ENCODE data around the gene ZNF628. TPM values are rescaled to one million over a fixed set of nuclear protein-coding genes. Genes with fewer than 3 reads are reported as not detected.

The ZNF628 gene
- 1 to 10 TPM; 3.8 to 7.0 TPM for polyA plus RNA-seq

- peak within 1 kb of the TSS; percentile 46 to 58 for H3K4me3 ChIP-seq (ENCODE audit: low read depth in 1 of 2, low read length in 2 of 2)
- no peaks in the 10 kb centered on the region for H3K27me3 ChIP-seq (ENCODE audit: control insufficient read depth in 1 of 2, insufficient read depth in 2 of 2, low read length in 2 of 2)
- WGBS, 2 donors: 1% methylated on average over 50 to 61 of the region's 61 CpGs
- H3K27ac ChIP-seq (ENCODE audit: low read depth in 2 of 2, low read length in 1 of 2): peak within 1 kb of the TSS; percentile 97 to 98
- peaks cover 0 to 8% of the 10 kb centered on the region in 2 donors for H3K4me1 ChIP-seq (ENCODE audit: control insufficient read depth in 2 of 2, insufficient read depth in 2 of 2, low read length in 1 of 2)
- no peaks in the 10 kb centered on the region for H3K9me3 ChIP-seq (ENCODE audit: control insufficient read depth in 2 of 2, insufficient read depth in 1 of 2, low read depth in 1 of 2, low read length in 1 of 2)
- H3K36me3 ChIP-seq (ENCODE audit: control insufficient read depth in 2 of 2, insufficient read depth in 2 of 2, low read length in 1 of 2): peaks cover 0 to 4% of the 10 kb centered on the region in 2 donors
These were observed at the start of gene ZNF628 for GRCh38 chr19:55476100-55476775. Gene ZNF628 (plus strand): TSS chr19:55476617. CDS start chr19:55479911, 3,294 bp downstream.

DNA sequence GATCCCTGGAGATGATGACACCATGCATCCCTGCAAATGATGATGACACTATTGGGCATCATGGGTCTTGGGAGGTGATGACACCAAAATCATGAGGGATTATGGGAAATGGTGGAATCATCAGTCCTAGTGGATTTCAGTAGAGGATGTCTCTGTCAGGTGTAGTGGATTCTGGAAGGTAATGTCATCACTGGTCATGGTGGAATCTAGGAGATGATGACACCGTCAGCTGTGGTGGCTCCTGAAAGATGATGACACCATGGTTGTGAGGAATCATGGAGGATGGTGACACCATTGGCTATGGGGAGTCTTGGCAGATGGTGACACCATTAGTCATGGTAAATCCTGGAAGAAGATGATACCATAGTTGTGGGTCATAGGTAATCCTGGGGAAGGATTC lies 45.2 kb upstream of the ZNF628 start:
- peaks cover 10 to 12% of the 10 kb centered on the region in 2 donors for H3K27me3 ChIP-seq (ENCODE audit: control insufficient read depth in 1 of 2, insufficient read depth in 2 of 2, low read length in 2 of 2)
- 93 to 94% methylated on average over 1 of the region's 1 CpG for WGBS, 2 donors
- no peaks in the 10 kb centered on the region for H3K36me3 ChIP-seq (ENCODE audit: control insufficient read depth in 2 of 2, insufficient read depth in 2 of 2, low read length in 1 of 2)

GRCh38 chr19:55432241-55432959 lies 44.0 kb upstream of the ZNF628 start:
- Histone ChIP-seq H3K27ac (ENCODE audit: low read depth in 2 of 2, low read length in 1 of 2) (no peak overlapping the region), H3K9me3 (ENCODE audit: control insufficient read depth in 2 of 2, insufficient read depth in 1 of 2, low read depth in 1 of 2, low read length in 1 of 2) (peaks cover 0 to 10% of the 10 kb centered on the region in 2 donors), H3K27me3 (ENCODE audit: control insufficient read depth in 1 of 2, insufficient read depth in 2 of 2, low read length in 2 of 2) (peaks cover 10 to 14% of the 10 kb centered on the region in 2 donors), H3K36me3 (ENCODE audit: control insufficient read depth in 2 of 2, insufficient read depth in 2 of 2, low read length in 1 of 2) (no peaks in the 10 kb centered on the region), H3K4me1 (ENCODE audit: control insufficient read depth in 2 of 2, insufficient read depth in 2 of 2, low read length in 1 of 2) (no peaks in the 10 kb centered on the region), H3K4me3 (ENCODE audit: low read depth in 1 of 2, low read length in 2 of 2) (no peak overlapping the region)
- WGBS, 2 donors: 85 to 88% methylated on average over 14 of the region's 14 CpGs

More for the DNA sequence above, 45.2 kb upstream of the ZNF628 start:
- Histone ChIP-seq H3K9me3 (ENCODE audit: control insufficient read depth in 2 of 2, insufficient read depth in 1 of 2, low read depth in 1 of 2, low read length in 1 of 2) (peaks cover 0 to 10% of the 10 kb centered on the region in 2 donors), H3K4me1 (ENCODE audit: control insufficient read depth in 2 of 2, insufficient read depth in 2 of 2, low read length in 1 of 2) (no peaks in the 10 kb centered on the region), H3K27ac (ENCODE audit: low read depth in 2 of 2, low read length in 1 of 2) (no peak overlapping the region), H3K4me3 (ENCODE audit: low read depth in 1 of 2, low read length in 2 of 2) (no peak overlapping the region)

- 14 to 17% methylated on average over 24 to 48 of the region's 48 CpGs for WGBS, 2 donors
- Histone ChIP-seq H3K4me1 (ENCODE audit: control insufficient read depth in 2 of 2, insufficient read depth in 2 of 2, low read length in 1 of 2) (no peaks in the 10 kb centered on the region), H3K27ac (ENCODE audit: low read depth in 2 of 2, low read length in 1 of 2) (no peak overlapping the region), H3K4me3 (ENCODE audit: low read depth in 1 of 2, low read length in 2 of 2) (no peak overlapping the region), H3K27me3 (ENCODE audit: control insufficient read depth in 1 of 2, insufficient read depth in 2 of 2, low read length in 2 of 2) (peaks cover 10 to 19% of the 10 kb centered on the region in 2 donors), H3K9me3 (ENCODE audit: control insufficient read depth in 2 of 2, insufficient read depth in 1 of 2, low read depth in 1 of 2, low read length in 1 of 2) (peaks cover 0 to 10% of the 10 kb centered on the region in 2 donors), H3K36me3 (ENCODE audit: control insufficient read depth in 2 of 2, insufficient read depth in 2 of 2, low read length in 1 of 2) (no peaks in the 10 kb centered on the region)
These were observed 43.1 kb upstream of the ZNF628 start for GRCh38 chr19:55433292-55433691.

DNA sequence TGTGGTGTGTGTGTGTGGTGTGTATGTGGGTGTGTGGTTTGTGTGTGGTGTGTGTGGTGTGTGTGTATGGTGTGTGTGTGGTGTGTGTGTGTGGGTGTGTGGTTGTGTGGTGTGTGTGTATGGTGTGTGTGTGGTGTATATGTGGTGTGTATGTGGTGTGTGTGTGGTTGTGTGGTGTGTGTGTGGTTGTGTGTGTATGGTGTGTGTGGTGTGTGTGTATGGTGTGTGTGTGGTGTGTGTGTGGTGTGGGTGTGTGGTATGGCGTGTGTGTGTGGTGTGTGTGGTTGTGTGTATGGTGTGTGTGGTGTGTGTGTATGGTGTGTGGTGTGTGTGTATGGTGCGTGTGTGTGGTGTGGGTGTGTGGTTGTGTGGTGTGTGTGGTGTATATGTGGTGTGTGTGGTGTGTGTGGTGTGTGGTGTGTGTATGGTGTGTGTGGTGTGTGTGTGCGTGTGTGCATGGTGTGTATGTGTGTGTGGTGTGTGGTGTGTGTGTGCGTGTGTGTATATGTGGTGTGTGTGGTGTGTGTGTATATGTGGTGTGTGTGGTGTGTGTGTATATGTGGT lies 42.0 kb upstream of the ZNF628 start:
- peaks cover 7 to 27% of the 10 kb centered on the region in 2 donors for H3K27me3 ChIP-seq (ENCODE audit: control insufficient read depth in 1 of 2, insufficient read depth in 2 of 2, low read length in 2 of 2)
- no peak overlapping the region for H3K27ac ChIP-seq (ENCODE audit: low read depth in 2 of 2, low read length in 1 of 2)
- H3K9me3 ChIP-seq (ENCODE audit: control insufficient read depth in 2 of 2, insufficient read depth in 1 of 2, low read depth in 1 of 2, low read length in 1 of 2): peaks cover 0 to 12% of the 10 kb centered on the region in 2 donors
- 81 to 96% methylated on average over 4 of the region's 4 CpGs for WGBS, 2 donors
- H3K4me1 ChIP-seq (ENCODE audit: control insufficient read depth in 2 of 2, insufficient read depth in 2 of 2, low read length in 1 of 2): no peaks in the 10 kb centered on the region
- H3K36me3 ChIP-seq (ENCODE audit: control insufficient read depth in 2 of 2, insufficient read depth in 2 of 2, low read length in 1 of 2): no peaks in the 10 kb centered on the region
- H3K4me3 ChIP-seq (ENCODE audit: low read depth in 1 of 2, low read length in 2 of 2): no peak overlapping the region

DNA sequence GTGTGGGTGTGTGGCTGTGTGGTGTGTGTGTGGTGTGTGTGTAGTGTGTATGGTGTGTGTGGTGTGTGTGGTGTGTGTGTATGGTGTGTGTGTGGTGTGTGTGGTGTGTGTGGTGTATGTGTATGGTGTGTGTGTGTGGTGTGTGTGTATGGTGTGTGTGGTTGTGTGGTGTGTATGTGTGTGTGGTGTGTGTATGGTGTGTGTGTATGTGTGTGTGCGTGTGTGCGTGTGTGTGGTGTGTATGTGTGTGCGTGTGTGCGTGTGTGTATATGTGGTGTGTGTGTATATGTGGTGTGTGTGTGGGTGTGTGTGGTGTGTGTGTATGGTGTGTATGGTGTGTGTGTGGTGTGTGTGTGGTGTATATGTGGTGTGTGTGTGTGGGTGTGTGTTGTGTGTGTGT lies 41.4 kb upstream of the ZNF628 start:
- no peak overlapping the region for H3K27ac ChIP-seq (ENCODE audit: low read depth in 2 of 2, low read length in 1 of 2)
- peaks cover 0 to 12% of the 10 kb centered on the region in 2 donors for H3K9me3 ChIP-seq (ENCODE audit: control insufficient read depth in 2 of 2, insufficient read depth in 1 of 2, low read depth in 1 of 2, low read length in 1 of 2)
- H3K27me3 ChIP-seq (ENCODE audit: control insufficient read depth in 1 of 2, insufficient read depth in 2 of 2, low read length in 2 of 2): peaks cover 4 to 28% of the 10 kb centered on the region in 2 donors
- no peaks in the 10 kb centered on the region for H3K36me3 ChIP-seq (ENCODE audit: control insufficient read depth in 2 of 2, insufficient read depth in 2 of 2, low read length in 1 of 2)
- WGBS, 2 donors: 95 to 96% methylated on average over 4 of the region's 4 CpGs
- H3K4me3 ChIP-seq (ENCODE audit: low read depth in 1 of 2, low read length in 2 of 2): no peak overlapping the region
- no peaks in the 10 kb centered on the region for H3K4me1 ChIP-seq (ENCODE audit: control insufficient read depth in 2 of 2, insufficient read depth in 2 of 2, low read length in 1 of 2)

GRCh38 chr19:55436847-55437246 lies 39.6 kb upstream of the ZNF628 start:
- Histone ChIP-seq H3K36me3 (ENCODE audit: control insufficient read depth in 2 of 2, insufficient read depth in 2 of 2, low read length in 1 of 2) (no peaks in the 10 kb centered on the region), H3K27ac (ENCODE audit: low read depth in 2 of 2, low read length in 1 of 2) (no peak overlapping the region), H3K9me3 (ENCODE audit: control insufficient read depth in 2 of 2, insufficient read depth in 1 of 2, low read depth in 1 of 2, low read length in 1 of 2) (peaks cover 0 to 19% of the 10 kb centered on the region in 2 donors), H3K27me3 (ENCODE audit: control insufficient read depth in 1 of 2, insufficient read depth in 2 of 2, low read length in 2 of 2) (peaks cover 4 to 34% of the 10 kb centered on the region in 2 donors), H3K4me3 (ENCODE audit: low read depth in 1 of 2, low read length in 2 of 2) (no peak overlapping the region), H3K4me1 (ENCODE audit: control insufficient read depth in 2 of 2, insufficient read depth in 2 of 2, low read length in 1 of 2) (peaks cover 2 to 3% of the 10 kb centered on the region in 2 donors)
- 47 to 48% methylated on average over 8 of the region's 8 CpGs for WGBS, 2 donors

DNA sequence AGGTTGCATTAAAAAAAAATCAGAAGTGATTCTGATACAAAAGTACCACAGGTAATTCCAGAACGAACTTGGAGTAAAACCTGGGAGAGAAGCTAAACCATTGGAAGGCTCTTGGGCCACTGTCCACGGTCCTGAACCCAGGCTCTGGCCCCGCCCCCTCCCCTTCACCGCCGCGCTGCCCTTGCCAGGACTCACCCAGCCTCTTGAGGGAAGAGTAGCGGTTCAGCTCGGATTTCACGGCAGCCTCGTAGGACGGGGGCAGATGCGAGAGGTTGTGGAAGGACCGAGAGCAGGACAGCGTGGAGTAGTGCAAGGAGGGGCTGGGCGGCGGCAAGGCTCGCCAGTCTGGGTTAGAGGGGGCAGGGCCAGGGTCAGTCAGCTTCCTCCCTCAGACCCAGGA lies 39.0 kb upstream of the ZNF628 start:
- peaks cover 0 to 14% of the 10 kb centered on the region in 2 donors for H3K9me3 ChIP-seq (ENCODE audit: control insufficient read depth in 2 of 2, insufficient read depth in 1 of 2, low read depth in 1 of 2, low read length in 1 of 2)
- WGBS, 2 donors: 3 to 4% methylated on average over 17 of the region's 17 CpGs
- no peak overlapping the region for H3K4me3 ChIP-seq (ENCODE audit: low read depth in 1 of 2, low read length in 2 of 2)
- H3K27ac ChIP-seq (ENCODE audit: low read depth in 2 of 2, low read length in 1 of 2): no peak overlapping the region
- H3K4me1 ChIP-seq (ENCODE audit: control insufficient read depth in 2 of 2, insufficient read depth in 2 of 2, low read length in 1 of 2): peaks cover 5 to 6% of the 10 kb centered on the region in 2 donors
- H3K36me3 ChIP-seq (ENCODE audit: control insufficient read depth in 2 of 2, insufficient read depth in 2 of 2, low read length in 1 of 2): no peaks in the 10 kb centered on the region
- H3K27me3 ChIP-seq (ENCODE audit: control insufficient read depth in 1 of 2, insufficient read depth in 2 of 2, low read length in 2 of 2): peaks cover 4 to 40% of the 10 kb centered on the region in 2 donors

GRCh38 chr19:55439052-55439451 lies 37.4 kb upstream of the ZNF628 start:
- Histone ChIP-seq H3K27me3 (ENCODE audit: control insufficient read depth in 1 of 2, insufficient read depth in 2 of 2, low read length in 2 of 2) (peaks cover 7 to 43% of the 10 kb centered on the region in 2 donors), H3K4me1 (ENCODE audit: control insufficient read depth in 2 of 2, insufficient read depth in 2 of 2, low read length in 1 of 2) (peaks cover 6 to 8% of the 10 kb centered on the region in 2 donors), H3K9me3 (ENCODE audit: control insufficient read depth in 2 of 2, insufficient read depth in 1 of 2, low read depth in 1 of 2, low read length in 1 of 2) (peaks cover 0 to 14% of the 10 kb centered on the region in 2 donors), H3K4me3 (ENCODE audit: low read depth in 1 of 2, low read length in 2 of 2) (no peak overlapping the region), H3K36me3 (ENCODE audit: control insufficient read depth in 2 of 2, insufficient read depth in 2 of 2, low read length in 1 of 2) (no peaks in the 10 kb centered on the region), H3K27ac (ENCODE audit: low read depth in 2 of 2, low read length in 1 of 2) (no peak overlapping the region)
- WGBS, 2 donors: 77 to 83% methylated on average over 5 of the region's 5 CpGs
